Breast epithelium (tissue), 4 donors: ENCODE results near the gene OR6T1. TPM values are rescaled to one million over a fixed set of nuclear protein-coding genes. Genes with fewer than 3 reads are reported as not detected.

Experiments
- DNase-seq, 2 donors: peaks; one replicate each; pipeline ENCODE4 v3.0.0-alpha.2; 2019; ENCODE audit warnings: low spot score in 2 of 2
- H3K27ac ChIP-seq, 2 donors: fragments of 200-600 bp; sonication (generic) in 1 of 2; one replicate each; pipeline ENCODE4 v1.5.1; 2016 to 2019; ENCODE audit warnings: mild to moderate bottlenecking in 1 of 2
- H3K27me3 ChIP-seq, 2 donors: fragments of 200-600 bp; sonication (generic) in 1 of 2; one replicate each; pipeline versions ENCODE4 v1.5.1 to v1.6.0; 2017 to 2019; ENCODE audit warnings: control low read depth in 1 of 2, mild to moderate bottlenecking in 1 of 2
- H3K36me3 ChIP-seq: fragments of 200-600 bp; one replicate; pipeline ENCODE4 v1.5.1; 2019
- H3K4me1 ChIP-seq, 2 donors: fragments of 200-600 bp; sonication (generic); one replicate each; pipeline ENCODE4 v1.5.1; 2016 to 2019; ENCODE audit warnings: control low read depth in 1 of 2
- H3K4me3 ChIP-seq, 3 donors: fragments of 200-600 bp; sonication (generic); 1 replicate in 2 of 3; 2 replicates in 1 of 3; pipeline ENCODE4 v1.5.1; 2016 to 2019; ENCODE audit warnings: mild to moderate bottlenecking in 3 of 3, moderate library complexity in 2 of 3
- H3K9me3 ChIP-seq, 2 donors: fragments of 200-600 bp; sonication (generic) in 1 of 2; one replicate each; pipeline ENCODE4 v1.5.1; 2016 to 2019; ENCODE audit warnings: control low read depth in 1 of 2
- CTCF ChIP-seq, 3 donors: fragments of 450-650 bp; IDR thresholded peaks; one replicate each; pipeline ENCODE4 v1.5.1; 2016 to 2017; ENCODE audit warnings: antibody characterized with exemption in 3 of 3, mild to moderate bottlenecking in 3 of 3, moderate library complexity in 3 of 3
- POLR2A ChIP-seq: fragments of 450-650 bp; IDR thresholded peaks from one replicate; pipeline ENCODE4 v1.6.1; 2016; ENCODE audit warnings: antibody characterized with exemption, mild to moderate bottlenecking, moderate library complexity
- POLR2AphosphoS5 ChIP-seq, 3 donors: sonication (generic); formaldehyde crosslinking; IDR thresholded peaks; one replicate each; pipeline ENCODE4 v1.6.1; 2017; ENCODE audit warnings: antibody characterized with exemption in 3 of 3
- intact Hi-C: fragments of 100-400 bp; cut with DNase I; formaldehyde crosslinking; loops from one replicate; pipeline ENCODE4 v1.15.1; 2023; ENCODE audit warnings: low total_unique reads
- total RNA-seq, 3 donors: library from RNA; depleted of rRNA; stranded (reverse); fragments of >200 nt; gene quantifications; one replicate each; pipeline ENCODE4 v1.1.0, GENCODE V29; 2016

OR6T1 gene
- total RNA-seq, 3 donors from 2014 or later: not detected

GRCh38 chr11:123901867-123902266 lies 41.8 kb downstream of the OR6T1 start, which contains the start of gene OR8D4:
OR8D4 (plus strand) TSS chr11:123902167; CDS start chr11:123906432, 4,265 bp downstream.
- intact Hi-C loops: no loop called here

GRCh38 chr11:123899792-123900191 lies 43.8 kb downstream of the OR6T1 start:
- intact Hi-C loops: no loop called here
- Histone ChIP-seq H3K27ac (no peak overlapping the region), H3K9me3 (no peaks in the 10 kb centered on the region), H3K36me3 (no peaks in the 10 kb centered on the region), H3K4me3 (no peak overlapping the region), H3K4me1 (no peaks in the 10 kb centered on the region), H3K27me3 (no peaks in the 10 kb centered on the region)
- DNase-seq: no peak
- TF ChIP-seq POLR2AphosphoS5 (IDR thresholded peaks at IDR 0.05): no peak
- TF ChIP-seq CTCF (IDR thresholded peaks at IDR 0.05): no peak
- no peak for TF ChIP-seq POLR2A

More at GRCh38 chr11:123901867-123902266, 41.8 kb downstream of the OR6T1 start, which contains the start of gene OR8D4:
- no peaks in the 10 kb centered on the region for H3K27me3 ChIP-seq
- H3K9me3 ChIP-seq: no peaks in the 10 kb centered on the region
- no peak within 1 kb of the TSS for H3K4me3 ChIP-seq
- no peak for DNase-seq
- no peak for TF ChIP-seq POLR2A
- TF ChIP-seq CTCF (IDR thresholded peaks at IDR 0.05): no peak
- TF ChIP-seq POLR2AphosphoS5 (IDR thresholded peaks at IDR 0.05): no peak
- no peaks in the 10 kb centered on the region for H3K4me1 ChIP-seq
- H3K36me3 ChIP-seq: no peaks in the 10 kb centered on the region
- H3K27ac ChIP-seq: no peak within 1 kb of the TSS

Other genes starting within 250 kb of the OR6T1 start
- gene ZNF202, start 202.2 kb downstream of the OR6T1 start, total RNA-seq: 10 to 100 TPM in 2 of 3 donors, 1 to 10 TPM in 1; 7.0 to 12.9 (median 12.1) TPM
- not detected for gene OR6X1, start 189.3 kb downstream of the OR6T1 start, total RNA-seq
- not detected for gene OR6M1, start 137.5 kb downstream of the OR6T1 start, total RNA-seq
- not detected for gene TMEM225, start 58.2 kb downstream of the OR6T1 start, total RNA-seq
- gene OR8D4, start 41.7 kb downstream of the OR6T1 start, total RNA-seq: not detected
- not detected for gene OR4D5, start 4.2 kb downstream of the OR6T1 start, total RNA-seq
- not detected for gene OR10S1, start 33.9 kb upstream of the OR6T1 start, total RNA-seq
- gene OR10G6, start 51.3 kb upstream of the OR6T1 start, total RNA-seq: not detected
- gene OR10G4, start 69.2 kb upstream of the OR6T1 start, total RNA-seq: not detected
- not detected for gene OR10G9, start 79.2 kb upstream of the OR6T1 start, total RNA-seq
- gene OR10G8, start 83.0 kb upstream of the OR6T1 start, total RNA-seq: not detected
- not detected for gene OR10G7, start 97.5 kb upstream of the OR6T1 start, total RNA-seq
- 10 to 100 TPM; 28.0 to 64.5 (median 37.4) TPM for gene VWA5A, start 171.6 kb upstream of the OR6T1 start, total RNA-seq
- not detected for gene OR10D3, start 239.5 kb upstream of the OR6T1 start, total RNA-seq